IMR-90 (cell line): Measurements from ENCODE around the gene GLB1L. TPM values are rescaled to one million over a fixed set of nuclear protein-coding genes. Genes with fewer than 3 reads are reported as not detected.

ENCODE experiments used
- ATAC-seq: fragments of 200-7000 bp; cut with Tn5 transposase; 2 replicates; pipeline ENCODE4 v1.9.1; 2020; ENCODE audit warnings: low read depth, mild to moderate bottlenecking, moderate library complexity
- BruUV-seq: library from RNA; stranded (reverse); fragments of 400-500 nt; replicated peaks from 2 replicates; lab custom pipeline; 2021; lab: Mats Ljungman, UMichigan
- CTCF ChIA-PET: fragments of 300-600 bp; formaldehyde crosslinking; extraction: SDS; loops from one replicate; lab custom pipeline; 2021; ENCODE audit warnings: antibody characterized with exemption; lab: Yijun Ruan, JAX
- POLR2A ChIA-PET: fragments of 300-600 bp; sonication (Branson Sonifier 250); formaldehyde crosslinking; loops from one replicate; lab custom pipeline; 2022; ENCODE audit warnings: antibody characterized with exemption; ENCODE audit not compliant: unreplicated experiment; lab: Charles Lee
- DNase-seq: peaks from one replicate; pipeline ENCODE4 v3.0.0; 2013
- H2AFZ ChIP-seq: replicated peaks from 2 replicates; pipeline ENCODE3; 2013; ENCODE audit warnings: low read length, mild to moderate bottlenecking; ENCODE audit not compliant: poor library complexity
- H2AK5ac ChIP-seq: 2 replicates; pipeline ENCODE4 v1.6.1; 2013; ENCODE audit warnings: low read depth, low read length, inconsistent platforms
- H2AK9ac ChIP-seq: replicated peaks from 2 replicates; pipeline ENCODE3; 2013; ENCODE audit warnings: mild to moderate bottlenecking, low read depth, low read length, moderate library complexity; ENCODE audit not compliant: poor library complexity
- H2BK120ac ChIP-seq: 2 replicates; pipeline ENCODE4 v1.6.1; 2013; ENCODE audit warnings: low read depth, low read length, inconsistent platforms
- H2BK15ac ChIP-seq: 3 replicates; pipeline ENCODE4 v1.6.1; 2013; ENCODE audit warnings: low read depth, low read length, inconsistent platforms
- H2BK20ac ChIP-seq: 2 replicates; pipeline ENCODE4 v1.6.1; 2013; ENCODE audit warnings: low read depth, mild to moderate bottlenecking, inconsistent platforms, low read length, moderate library complexity
- H2BK5ac ChIP-seq: 2 replicates; pipeline ENCODE4 v1.6.1; 2013; ENCODE audit warnings: mild to moderate bottlenecking, low read depth, low read length, inconsistent platforms; ENCODE audit not compliant: poor library complexity, severe bottlenecking
- H3K14ac ChIP-seq: replicated peaks from 2 replicates; pipeline ENCODE4 v1.6.1; 2013; ENCODE audit warnings: low read depth, low read length, inconsistent platforms
- H3K18ac ChIP-seq: 2 replicates; pipeline ENCODE4 v1.6.1; 2013; ENCODE audit warnings: low read depth, low read length, control low read depth
- H3K23ac ChIP-seq: 2 replicates; pipeline ENCODE4 v1.6.1; 2013; ENCODE audit warnings: low read depth, low read length, inconsistent platforms
- H3K27ac ChIP-seq: 2 replicates; pipeline ENCODE4 v1.5.1; 2013; ENCODE audit warnings: mild to moderate bottlenecking, control low read depth, low read length; ENCODE audit not compliant: insufficient read depth
- H3K27me3 ChIP-seq: 2 replicates; pipeline ENCODE4 v1.6.1; 2013; ENCODE audit warnings: low read length; ENCODE audit not compliant: control insufficient read depth, insufficient read depth
- H3K36me3 ChIP-seq: 2 replicates; pipeline ENCODE4 v1.6.1; 2013; ENCODE audit warnings: low read length, mixed read lengths; ENCODE audit not compliant: control insufficient read depth, insufficient read depth
- H3K4ac ChIP-seq: 2 replicates; pipeline ENCODE4 v1.6.1; 2013; ENCODE audit warnings: low read depth, low read length, inconsistent platforms
- H3K4me1 ChIP-seq: 2 replicates; pipeline ENCODE4 v1.6.1; 2013; ENCODE audit warnings: low read length, mixed read lengths; ENCODE audit not compliant: control insufficient read depth, insufficient read depth
- H3K4me2 ChIP-seq: 2 replicates; pipeline ENCODE4 v1.6.1; 2013; ENCODE audit warnings: low read depth, mild to moderate bottlenecking, control low read depth, low read length, moderate library complexity
- H3K4me3 ChIP-seq: 2 replicates; pipeline ENCODE4 v1.5.1; 2013; ENCODE audit warnings: low read depth, mild to moderate bottlenecking, control low read depth, low read length, moderate library complexity; ENCODE audit not compliant: insufficient read depth
- H3K56ac ChIP-seq: 2 replicates; pipeline ENCODE4 v1.6.1; 2013; ENCODE audit warnings: low read length, inconsistent platforms; ENCODE audit not compliant: insufficient read depth; ENCODE audit errors: extremely low read depth
- H3K79me1 ChIP-seq, 2 experiments: 2 replicates each; pipeline ENCODE4 v1.6.1; 2013; ENCODE audit warnings: low read length in 2 of 2, inconsistent platforms in 1 of 2, low read depth in 1 of 2
- H3K9ac ChIP-seq: 2 replicates; pipeline ENCODE4 v1.6.1; 2013; ENCODE audit warnings: low read depth, low read length, control low read depth
- H3K9me1 ChIP-seq: 2 replicates; pipeline ENCODE4 v1.6.1; 2013; ENCODE audit warnings: low read length, inconsistent platforms; ENCODE audit not compliant: insufficient read depth
- H3K9me3 ChIP-seq: 2 replicates; pipeline ENCODE4 v1.6.1; 2013; ENCODE audit warnings: low read length; ENCODE audit not compliant: control insufficient read depth, insufficient read depth
- H4K20me1 ChIP-seq: 2 replicates; pipeline ENCODE4 v1.6.1; 2013; ENCODE audit warnings: low read length, inconsistent platforms; ENCODE audit not compliant: insufficient read depth
- H4K5ac ChIP-seq: 2 replicates; pipeline ENCODE4 v1.6.1; 2013; ENCODE audit warnings: mild to moderate bottlenecking, low read depth, low read length, control low read depth
- H4K8ac ChIP-seq, 2 experiments: 2 replicates each; pipeline ENCODE4 v1.6.1; 2013; ENCODE audit warnings: low read depth in 2 of 2, low read length in 2 of 2, control low read depth in 1 of 2, inconsistent platforms in 1 of 2
- H4K91ac ChIP-seq: 2 replicates; pipeline ENCODE4 v1.6.1; 2013; ENCODE audit warnings: low read depth, low read length, inconsistent platforms; ENCODE audit not compliant: insufficient read depth
- BHLHE40 ChIP-seq: fragments of 150-350 bp; IDR thresholded peaks from 2 replicates; pipeline ENCODE4 v1.6.1; 2016; ENCODE audit warnings: mild to moderate bottlenecking, low read depth, low read length
- CEBPB ChIP-seq: IDR thresholded peaks from 2 replicates; pipeline ENCODE4 v1.6.1; 2012; ENCODE audit warnings: low read depth, low read length, improper control_type of control experiment
- CHD1 ChIP-seq: IDR thresholded peaks from 2 replicates; pipeline ENCODE4 v1.6.1; 2012; ENCODE audit warnings: low read depth, low read length, improper control_type of control experiment
- CTCF ChIP-seq: conservative IDR thresholded peaks from 2 replicates; pipeline ENCODE4 v1.5.1; 2012; ENCODE audit warnings: mild to moderate bottlenecking, low read depth, low read length, improper control_type of control experiment
- ELK1 ChIP-seq: fragments of 150-350 bp; IDR thresholded peaks from 2 replicates; pipeline ENCODE4 v1.6.1; 2016; ENCODE audit warnings: low read depth, mild to moderate bottlenecking, low read length, moderate library complexity, borderline replicate concordance
- FOS ChIP-seq: fragments of 150-350 bp; IDR thresholded peaks from 2 replicates; pipeline ENCODE4 v1.6.1; 2016; ENCODE audit warnings: low read depth, low read length
- MAZ ChIP-seq: IDR thresholded peaks from 2 replicates; pipeline ENCODE4 v1.6.1; 2012; ENCODE audit warnings: low read depth, mild to moderate bottlenecking, low read length, improper control_type of control experiment, moderate library complexity, borderline replicate concordance
- MXI1 ChIP-seq: IDR thresholded peaks from 2 replicates; pipeline ENCODE4 v1.6.1; 2012; ENCODE audit warnings: low read depth, mild to moderate bottlenecking, low read length, moderate library complexity, borderline replicate concordance
- NFE2L2 ChIP-seq: fragments of 150-350 bp; IDR thresholded peaks from 2 replicates; pipeline ENCODE4 v1.6.1; 2016; ENCODE audit warnings: low read depth, mild to moderate bottlenecking, low read length
- POLR2A ChIP-seq: IDR thresholded peaks from 2 replicates; pipeline ENCODE4 v1.6.1; 2012; ENCODE audit warnings: mild to moderate bottlenecking, low read depth, low read length
- RAD21 ChIP-seq: IDR thresholded peaks from 2 replicates; pipeline ENCODE4 v1.6.1; 2012; ENCODE audit warnings: low read length, improper control_type of control experiment
- SMC3 ChIP-seq: fragments of 150-350 bp; IDR thresholded peaks from 2 replicates; pipeline ENCODE4 v1.6.1; 2016; ENCODE audit warnings: low read depth, mild to moderate bottlenecking, antibody characterized with exemption, low read length, moderate library complexity
- USF2 ChIP-seq: fragments of 150-350 bp; IDR thresholded peaks from 2 replicates; pipeline ENCODE4 v1.6.1; 2017; ENCODE audit warnings: mild to moderate bottlenecking, antibody characterized with exemption, low read length, low read depth
- WGBS, 2 experiments: methylation state at CpG; one replicate each; pipeline versions ENCODE4 v1.1.5 to v1.1.7; 2013; ENCODE audit warnings: missing lambda C conversion rate in 2 of 2; ENCODE audit not compliant: insufficient read length in 1 of 2; ENCODE audit errors: extremely low coverage in 2 of 2; 5-methylcytosine and 5-hydroxymethylcytosine counted together
- dilution Hi-C: fragments of 300-500 bp; cut with HindIII; formaldehyde crosslinking; loops from one replicate; pipeline ENCODE4 v1.14.3; 2018; ENCODE audit warnings: low sequenced_read_pairs; ENCODE audit not compliant: unreplicated experiment
- in situ Hi-C: fragments of 300-500 bp; cut with MboI; formaldehyde crosslinking; loops from 3 replicates; pipeline ENCODE4 v1.14.3; 2019; ENCODE audit warnings: low sequenced_read_pairs, inconsistent platforms, mixed read lengths
- intact Hi-C: fragments of 100-400 bp; cut with micrococcal nuclease; formaldehyde crosslinking; loops from 2 replicates; pipeline ENCODE4 v1.10.0; 2022
- polyA plus RNA-seq, 3 experiments: library from polyadenylated mRNA; depleted of rRNA; stranded (reverse); fragments of >200 nt; gene quantifications; 2 replicates each; pipeline ENCODE4 v1.2.3, GENCODE V29; 2012; ENCODE audit warnings: low replicate concordance in 1 of 3
- total RNA-seq: library from RNA; depleted of rRNA; stranded (reverse); fragments of >200 nt; gene quantifications from 2 replicates; pipeline ENCODE4 v1.2.3, GENCODE V29; 2012

GLB1L gene
- total and polyA plus RNA-seq, 2 of the 4 experiments (the other 2 are of a cell fraction) = 4.1 to 6.2 TPM

- ChIA-PET POLR2A (interaction anchor here (0.5 kb wide), 1 partner anchor 9 kb away, joined by 3 read pairs; no protein-coding TSS in a partner anchor), CTCF (interaction anchor here (0.6 to 3.2 kb wide), 7 partner anchors 10 to 108 kb away, joined by 3 to 29 read pairs (median 3); no protein-coding TSS in a partner anchor)
- H2BK120ac ChIP-seq = peak within 1 kb of the TSS; percentile 96
- H3K4me3 ChIP-seq = peak within 1 kb of the TSS; percentile 65
- peak within 1 kb of the TSS; percentile 80 for H3K18ac ChIP-seq
- peak within 1 kb of the TSS; percentile 83 for H3K23ac ChIP-seq
- H3K27me3 ChIP-seq = no peaks in the 10 kb centered on the region
- WGBS, 2 experiments = 1% methylated on average over 27 of the region's 65 CpGs; no CpG with 5 or more reads in 1 of the 2 experiments
- H4K20me1 ChIP-seq = no peaks in the 10 kb centered on the region
- H2AFZ ChIP-seq = peak within 1 kb of the TSS; percentile 96
- no TSS peak for BruUV-seq
- peak within 1 kb of the TSS; percentile 90 for H4K5ac ChIP-seq
- H3K79me1 ChIP-seq = peaks cover 16 to 30% of the 10 kb centered on the region in 2 experiments
- H2BK20ac ChIP-seq = peak within 1 kb of the TSS; percentile 91
- peak within 1 kb of the TSS; percentile 79 for H2BK5ac ChIP-seq
- H3K4me1 ChIP-seq = peaks cover 14% of the 10 kb centered on the region
- peak within 1 kb of the TSS; percentile 87 for H3K56ac ChIP-seq
- H3K36me3 ChIP-seq = peaks cover 37% of the 10 kb centered on the region
- peak within 1 kb of the TSS; percentile 96 for H2AK5ac ChIP-seq
- DNase-seq (peak; percentile 99), ATAC-seq (peak; percentile 91)
- peak within 1 kb of the TSS; percentile 87; a peak in 3 of 4 replicates for H4K8ac ChIP-seq
- peak; percentile 96 for TF ChIP-seq MAZ
- no peak; the same call in 1 of the 2 replicates for TF ChIP-seq CHD1
- TF ChIP-seq POLR2A = peak; percentile 89
- no peak for TF ChIP-seq ELK1
- no peak; the same call in 1 of the 2 replicates for TF ChIP-seq NFE2L2
- 0 out of 2 replicates have a peak, but pooled peaks have one; percentile 16 for TF ChIP-seq USF2
- peak; percentile 22; the same call in 1 of the 2 replicates for TF ChIP-seq SMC3
- 0 out of 2 replicates have a peak, but pooled peaks have one; percentile 22 for TF ChIP-seq FOS
- TF ChIP-seq BHLHE40 = peak; percentile 72
- TF ChIP-seq RAD21 = peak; percentile 37
- TF ChIP-seq CTCF = peak; percentile 45
- TF ChIP-seq MXI1 = peak; percentile 57; the same call in 1 of the 2 replicates
- peak; percentile 38; the same call in 1 of the 2 replicates for TF ChIP-seq CEBPB
- H3K9ac ChIP-seq = peak within 1 kb of the TSS; percentile 85
- peaks cover 8% of the 10 kb centered on the region for H3K9me1 ChIP-seq
- intact Hi-C loops = loop anchor here (1.0 to 5.0 kb wide), 3 partner anchors 10 to 102 kb away; partner anchors contain the start of genes ABCB6, CNPPD1 and RETREG2
- peak within 1 kb of the TSS; percentile 96 for H3K14ac ChIP-seq
- H3K4me2 ChIP-seq = peak within 1 kb of the TSS; percentile 95
- peak within 1 kb of the TSS; percentile 82 for H3K27ac ChIP-seq
- dilution Hi-C loops = no loop called here
- peak within 1 kb of the TSS; percentile 75; the same call in 2 of the 3 replicates for H2BK15ac ChIP-seq
- peak within 1 kb of the TSS; percentile 67 for H4K91ac ChIP-seq
- H3K9me3 ChIP-seq = no peaks in the 10 kb centered on the region
- peak within 1 kb of the TSS; percentile 85 for H3K4ac ChIP-seq
- in situ Hi-C loops = no loop called here
- peak within 1 kb of the TSS; percentile 49 for H2AK9ac ChIP-seq
Measured at GRCh38 chr2:219279151-219279915, 34.1 kb upstream of the GLB1L start, which contains the start of gene DNAJB2. Gene DNAJB2, plus strand, starts transcription at chr2:219279366. Its CDS starts 468 bp downstream, at chr2:219279834.
